Fibroblast of upper back skin (primary cell): ENCODE results near the gene BATF3.
"Not testable (repeated sequence)": the region's sequence is repeated elsewhere in the genome, so short reads cannot be mapped to it uniquely, and the experiment has no call there.

Experiments
- DNase-seq: peaks from one replicate; pipeline ENCODE4 v3.0.0-alpha.2; 2013

The BATF3 gene

DNA sequence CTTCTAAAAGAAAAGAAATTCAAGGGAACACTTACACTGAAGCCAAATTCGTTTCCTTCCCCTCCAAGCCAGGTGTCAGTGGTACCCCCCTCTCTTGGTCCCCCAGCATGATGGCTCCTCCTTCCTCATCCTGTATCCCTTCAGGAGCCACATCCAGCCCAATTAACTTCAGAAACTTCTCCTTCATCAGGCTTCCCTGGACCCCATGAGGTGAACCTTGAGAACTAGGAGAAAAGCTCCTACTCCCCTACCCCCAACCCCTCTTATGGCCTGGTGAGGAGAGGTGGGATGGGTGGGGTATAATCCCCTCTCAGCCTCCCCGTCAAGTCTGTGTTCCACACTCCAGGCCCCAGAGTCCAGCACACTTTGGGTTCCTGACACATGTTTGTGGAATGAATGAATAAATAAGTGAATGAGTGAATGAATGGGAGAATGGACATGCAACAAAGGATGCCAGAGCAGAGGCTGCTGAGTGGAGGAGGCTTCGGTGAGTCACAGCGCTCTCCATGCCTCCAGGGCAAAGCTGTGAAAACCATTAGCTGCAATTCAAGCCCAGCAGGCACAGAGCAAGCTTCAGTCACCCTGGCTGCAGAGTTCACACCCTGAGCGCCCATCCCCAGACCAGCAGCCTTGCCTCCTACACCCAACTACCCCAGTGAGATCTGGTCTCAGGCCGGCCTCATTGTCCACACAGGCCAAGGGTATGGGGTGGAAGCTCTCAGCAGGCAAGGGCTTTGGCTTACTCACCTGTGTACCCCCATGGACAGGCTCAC is 43.8 kb downstream of the BATF3 start:
- peak; percentile 13 for DNase-seq

GRCh38 chr1:212652609-212653008 is 47.0 kb downstream of the BATF3 start:
- no peak for DNase-seq

DNA sequence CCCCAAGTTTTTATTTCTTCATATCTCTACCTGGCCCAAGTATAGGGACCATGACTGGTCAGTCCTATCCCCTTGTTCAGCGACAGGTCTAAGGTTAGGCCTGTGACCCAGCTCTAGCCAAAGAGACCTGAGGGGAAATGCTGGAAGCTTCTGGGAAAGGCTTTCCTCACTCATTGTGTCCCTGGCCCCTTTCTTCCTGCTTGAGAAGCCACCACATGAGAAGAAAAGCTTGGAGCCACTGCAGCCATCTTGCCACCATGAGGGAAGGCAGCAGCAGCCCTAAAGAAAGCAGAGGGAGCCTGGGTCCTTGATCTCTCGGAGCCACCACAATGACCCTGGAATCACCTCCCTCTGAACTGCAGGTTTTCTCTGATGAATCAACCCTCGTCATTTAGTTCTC is 47.7 kb downstream of the BATF3 start:
- DNase-seq, result no peak

- DNase-seq, result peak; percentile 62
These were observed 48.1 kb downstream of the BATF3 start for GRCh38 chr1:212651521-212651920.

DNA sequence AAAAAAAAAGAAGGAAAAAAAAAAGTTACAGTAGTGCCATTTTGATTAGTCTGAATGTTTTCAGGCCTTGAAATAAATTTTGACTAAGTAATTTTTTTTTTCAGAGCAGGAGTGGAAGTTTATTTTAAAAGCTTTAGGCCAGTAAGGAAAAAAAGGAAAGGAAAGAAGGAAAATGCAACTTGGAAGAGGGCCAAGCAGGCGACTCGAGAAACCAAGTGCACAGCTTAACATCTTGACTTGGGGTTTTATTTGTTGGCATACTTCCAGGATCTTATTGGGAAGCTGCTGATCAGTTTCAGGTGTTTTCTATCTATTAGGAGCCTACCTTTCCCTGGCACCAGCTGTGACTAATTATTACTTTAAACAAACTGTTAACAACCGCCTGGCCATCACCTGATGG is 49.4 kb downstream of the BATF3 start:
- DNase-seq, result no peak

DNA sequence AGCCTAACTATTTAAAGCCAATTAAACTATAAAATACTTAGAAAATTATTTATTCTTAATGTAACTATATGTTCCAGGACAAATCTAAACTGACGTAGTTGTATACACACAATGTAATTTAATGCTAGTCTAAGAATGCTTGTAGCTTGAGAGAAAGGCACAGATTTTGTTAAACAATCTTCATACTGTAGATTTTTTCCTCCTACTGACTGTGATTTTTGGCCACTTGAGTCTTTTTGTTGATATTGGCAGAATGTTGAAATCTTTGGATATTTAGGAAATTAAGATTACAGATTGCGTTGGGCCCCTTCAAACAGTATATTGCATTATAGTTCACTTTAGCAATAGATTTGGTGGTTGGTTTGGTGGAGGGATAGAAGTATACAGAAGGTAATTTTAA is 50.6 kb downstream of the BATF3 start:
- DNase-seq, result peak; percentile 25

GRCh38 chr1:212648431-212648830 is 51.2 kb downstream of the BATF3 start:
- DNase-seq, result no peak

- no peak for DNase-seq
These were observed 52.6 kb downstream of the BATF3 start for GRCh38 chr1:212647004-212647403.

- DNase-seq, result no peak
These were observed 53.1 kb downstream of the BATF3 start for GRCh38 chr1:212646588-212646987.

DNA sequence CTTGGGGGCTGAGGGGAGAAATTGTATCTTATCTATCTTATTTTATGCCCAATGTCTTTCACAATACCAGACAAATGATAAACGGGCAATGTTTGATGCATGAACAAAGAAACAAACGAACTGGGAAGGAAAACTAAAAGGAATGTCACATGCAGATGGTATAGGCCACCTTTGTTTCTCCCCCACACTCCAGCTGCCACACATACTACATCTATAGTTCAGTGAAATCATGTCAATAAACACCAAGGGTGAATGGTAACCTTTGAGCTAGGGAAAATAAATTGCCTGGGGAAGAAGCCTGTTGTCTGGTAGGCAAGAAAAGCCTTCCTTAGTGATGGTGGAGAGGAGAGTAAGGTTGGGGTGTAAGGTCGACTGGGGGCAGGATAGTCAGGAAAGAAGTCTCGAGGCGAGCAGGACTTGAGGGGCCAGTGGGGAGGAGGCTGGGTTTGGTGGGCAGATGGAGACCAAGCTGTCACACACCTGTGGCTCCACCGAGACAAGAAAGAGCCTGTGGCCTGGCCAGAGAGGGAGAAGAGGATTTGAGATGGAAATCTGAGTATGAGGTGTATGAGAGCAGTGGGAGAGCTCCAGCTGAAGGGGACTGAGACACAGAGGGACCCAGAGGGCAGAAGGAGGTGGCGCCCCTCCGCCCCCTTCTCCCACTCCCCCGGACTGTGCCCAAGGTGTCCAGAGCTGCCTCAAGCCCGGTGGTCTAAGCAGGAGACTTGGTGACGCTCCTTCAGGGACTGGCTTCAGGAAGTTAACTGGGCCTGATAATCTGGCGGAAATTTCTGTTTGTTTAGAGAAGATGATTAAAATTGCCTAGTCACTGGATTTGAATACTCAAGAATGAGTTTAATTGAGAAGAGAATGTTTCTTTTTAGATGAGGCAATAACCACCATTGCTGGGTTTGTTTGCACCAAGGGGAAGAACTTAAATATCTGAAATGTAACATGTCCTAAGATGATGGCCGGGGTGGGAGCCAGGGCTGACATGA is 53.8 kb downstream of the BATF3 start:
- no peak for DNase-seq

DNA sequence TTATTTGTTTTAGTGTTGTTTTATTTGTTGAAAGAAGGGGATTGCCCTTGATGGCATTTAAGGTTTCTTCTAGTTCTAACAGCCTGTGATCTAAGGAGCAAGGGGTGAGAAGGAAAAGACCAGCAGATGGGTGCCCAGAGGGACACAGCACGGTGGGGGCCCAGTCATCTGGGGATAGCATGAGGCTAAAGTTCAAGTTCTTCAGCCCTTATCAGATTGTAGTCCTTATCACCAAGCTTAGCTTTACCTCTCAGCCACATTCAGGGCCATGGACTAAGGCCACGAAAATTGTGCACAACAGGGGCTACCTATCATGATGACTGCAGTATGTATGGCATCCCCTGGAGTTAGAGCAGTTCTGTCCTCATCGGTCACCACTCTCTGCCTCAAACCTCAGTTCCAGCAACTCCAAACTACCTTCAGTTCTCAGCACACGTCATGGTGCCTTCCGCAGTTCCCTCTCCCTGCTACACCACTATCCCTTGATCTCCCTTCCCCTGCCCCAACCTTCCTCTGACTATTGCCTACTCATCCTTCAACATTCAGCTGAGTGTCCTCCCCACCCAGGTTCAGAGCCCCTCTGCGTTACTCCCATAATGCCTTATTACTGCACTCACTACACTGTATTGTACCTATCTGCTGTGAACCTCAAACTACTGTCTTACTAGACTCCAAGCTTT is 54.6 kb downstream of the BATF3 start:
- DNase-seq, result no peak

DNA sequence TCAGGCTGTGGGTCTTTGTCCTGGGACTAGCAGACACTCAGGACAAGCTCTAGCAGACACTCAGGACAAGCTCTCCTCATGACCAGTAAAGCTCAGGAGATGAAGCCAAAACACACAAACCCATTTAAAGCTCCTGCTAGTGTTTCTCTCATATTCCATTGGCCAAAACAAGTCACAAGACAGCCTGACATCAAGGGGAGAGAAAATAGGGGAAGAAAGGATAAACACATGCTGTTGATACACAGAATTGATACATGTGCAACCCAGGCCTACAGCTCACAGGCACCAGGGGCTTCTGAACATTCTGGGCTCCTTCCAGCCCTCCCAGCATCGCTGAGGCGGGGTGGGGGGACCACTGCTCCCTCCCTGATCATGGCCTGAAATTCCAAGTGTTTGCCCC is 55.8 kb downstream of the BATF3 start:
- DNase-seq, result no peak

DNA sequence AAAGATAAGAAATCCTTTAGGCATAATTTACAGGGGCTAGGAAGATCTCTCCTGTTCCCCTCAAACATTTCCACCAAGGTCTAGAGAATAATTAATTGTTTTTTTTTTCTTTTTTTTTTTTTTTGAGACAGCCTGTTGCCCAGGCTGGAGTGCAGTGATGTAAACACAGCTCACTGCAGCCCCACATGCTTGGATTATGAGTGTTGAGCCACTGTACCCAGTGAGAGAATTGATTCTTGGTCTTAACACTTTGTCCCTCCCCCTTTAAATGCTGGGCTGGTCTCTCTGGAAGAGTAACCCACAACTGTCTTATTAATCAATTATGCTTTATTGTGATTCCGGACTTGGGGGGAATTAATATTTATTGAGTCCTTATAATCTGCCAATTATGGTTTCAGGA is 57.7 kb downstream of the BATF3 start:
- peak; percentile 22 for DNase-seq

GRCh38 chr1:212640223-212640878 is 59.3 kb downstream of the BATF3 start:
- DNase-seq, result no peak

DNA sequence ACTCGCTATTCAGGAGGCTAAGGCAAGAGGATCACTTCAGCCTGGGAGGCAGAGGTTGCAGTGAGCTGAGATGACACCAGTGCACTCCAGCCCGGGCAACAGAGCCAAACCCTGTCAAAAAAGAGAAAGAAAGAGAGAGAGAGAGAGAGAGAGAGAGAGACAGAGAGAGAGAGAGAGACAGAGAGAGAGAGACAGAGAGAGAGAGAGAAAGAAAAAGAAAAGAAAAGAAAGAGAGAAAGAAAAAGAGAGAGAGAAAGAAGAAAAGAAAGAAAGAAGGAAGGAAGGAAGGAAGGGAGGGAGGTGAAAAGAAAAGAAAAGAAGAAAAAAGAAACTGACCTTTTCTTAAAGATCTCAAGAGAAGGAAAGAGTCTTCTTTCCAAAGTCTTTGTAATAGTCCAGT is 60.1 kb downstream of the BATF3 start:
- not testable (repeated sequence) for DNase-seq

DNA sequence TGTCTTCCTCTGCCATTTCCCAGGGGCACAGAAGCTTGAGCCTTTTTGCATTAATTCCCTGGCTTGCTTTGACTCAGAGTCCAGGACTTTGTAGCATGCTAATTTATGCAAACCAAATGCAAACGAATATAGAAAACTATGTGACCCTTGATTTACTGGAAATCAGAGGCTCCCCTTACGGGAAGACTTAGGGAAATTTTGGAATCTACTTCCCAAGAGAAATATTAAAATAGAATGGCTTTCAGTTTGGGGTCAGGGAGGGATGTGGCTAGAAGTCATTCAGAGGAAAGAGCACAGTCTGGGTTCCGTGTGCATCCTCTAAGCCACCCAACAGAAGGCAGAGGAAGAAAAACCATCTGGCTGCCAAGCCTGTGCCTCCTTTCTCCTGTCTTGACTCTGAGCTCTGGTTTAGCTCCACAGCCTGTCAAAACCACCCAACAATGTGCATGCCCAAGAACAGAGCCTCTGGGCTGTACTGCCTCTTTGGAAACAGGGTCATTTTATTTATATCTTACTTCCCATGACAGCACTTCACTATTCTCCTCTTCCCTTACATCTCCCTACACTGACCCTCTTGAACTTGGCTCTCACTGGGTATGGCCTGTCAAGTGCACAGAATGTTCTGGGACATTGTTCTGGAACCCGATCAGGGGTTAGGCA is 61.0 kb downstream of the BATF3 start:
- DNase-seq, result peak; percentile 86

DNA sequence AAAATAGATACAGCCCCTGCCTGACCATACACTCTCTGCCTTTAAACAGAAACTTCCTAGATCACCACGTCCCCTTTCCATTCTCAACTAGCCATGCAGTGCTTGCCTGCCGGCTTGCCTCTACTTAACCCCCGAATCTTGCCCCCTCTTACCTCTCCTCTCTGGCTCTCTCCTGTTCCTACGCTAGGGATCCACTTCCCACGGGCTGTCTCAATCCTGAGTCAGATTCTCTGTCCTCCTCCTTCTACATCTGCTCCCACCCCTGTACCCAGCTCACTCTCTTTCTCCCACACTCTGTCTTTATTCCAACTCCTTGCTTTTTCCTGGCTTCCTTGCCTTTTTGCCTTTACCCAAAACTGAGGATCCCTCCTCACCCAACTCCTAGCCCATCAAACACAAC is 61.7 kb downstream of the BATF3 start:
- peak; percentile 44 for DNase-seq
